Fibroblast of skin of right quadriceps (primary cell): ENCODE data around the gene LRRC4C.
"Not testable (repeated sequence)": the region's sequence is repeated elsewhere in the genome, so short reads cannot be mapped to it uniquely, and the experiment has no call there.

Source experiments
- DNase-seq: peaks from one replicate; pipeline ENCODE4 v3.0.0-alpha.2; 2013

The LRRC4C gene

DNA sequence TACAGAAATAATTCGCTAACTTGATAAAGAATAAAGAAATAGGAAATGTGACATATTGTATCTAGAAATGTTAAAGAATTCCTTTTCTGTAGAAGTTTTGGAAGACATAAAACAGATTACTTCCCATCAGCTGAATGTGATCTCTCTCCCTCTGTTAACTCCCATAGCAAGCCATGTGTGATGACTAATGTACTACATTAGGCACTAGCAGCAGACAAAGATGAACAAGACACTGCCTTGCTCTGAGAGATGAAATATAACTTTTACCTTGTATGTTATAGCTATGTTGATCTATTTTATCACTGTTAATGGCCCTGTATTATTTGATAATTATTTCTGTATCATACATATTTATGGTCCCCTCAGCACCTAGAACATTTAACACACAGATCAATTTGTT lies 817.2 kb downstream of the LRRC4C start:
- no peak for DNase-seq

DNA sequence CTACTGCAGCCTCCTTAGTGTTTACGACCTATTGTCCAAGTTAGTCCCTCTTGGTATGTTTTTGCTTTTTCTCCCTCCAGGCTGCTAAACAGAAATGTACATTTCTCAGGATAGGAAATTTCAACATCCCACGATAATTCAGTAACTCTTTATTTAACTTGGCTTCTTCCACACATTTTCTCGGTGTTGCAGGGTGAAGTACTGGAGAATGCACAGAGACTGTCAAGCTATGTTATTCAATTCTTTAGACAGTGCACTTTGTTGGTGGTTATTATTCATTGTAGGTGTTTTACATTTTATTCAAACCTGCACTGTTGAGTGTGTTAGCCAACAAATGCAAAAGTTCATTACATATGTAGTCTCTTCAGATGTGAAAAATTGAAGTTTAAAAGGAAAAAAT lies 839.8 kb downstream of the LRRC4C start:
- no peak for DNase-seq

DNA sequence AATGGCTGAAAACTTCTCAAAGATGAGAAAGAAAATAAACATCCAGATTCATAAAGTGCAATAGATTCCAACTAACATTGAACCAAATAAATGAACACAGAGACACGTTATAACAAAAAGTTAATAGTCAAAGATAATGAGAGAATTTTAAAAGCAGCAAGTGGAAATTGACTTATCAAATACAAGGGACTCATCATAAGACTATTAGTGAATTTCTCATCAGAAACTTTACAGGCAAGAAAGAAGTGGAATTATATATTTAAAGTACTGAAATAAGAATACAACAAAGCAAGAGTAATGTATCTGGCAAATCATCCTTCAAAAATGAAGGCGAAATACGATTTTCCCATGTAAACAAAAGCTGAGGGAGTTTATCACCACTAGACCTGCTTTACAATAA lies 852.7 kb downstream of the LRRC4C start:
- DNase-seq, result no peak

DNA sequence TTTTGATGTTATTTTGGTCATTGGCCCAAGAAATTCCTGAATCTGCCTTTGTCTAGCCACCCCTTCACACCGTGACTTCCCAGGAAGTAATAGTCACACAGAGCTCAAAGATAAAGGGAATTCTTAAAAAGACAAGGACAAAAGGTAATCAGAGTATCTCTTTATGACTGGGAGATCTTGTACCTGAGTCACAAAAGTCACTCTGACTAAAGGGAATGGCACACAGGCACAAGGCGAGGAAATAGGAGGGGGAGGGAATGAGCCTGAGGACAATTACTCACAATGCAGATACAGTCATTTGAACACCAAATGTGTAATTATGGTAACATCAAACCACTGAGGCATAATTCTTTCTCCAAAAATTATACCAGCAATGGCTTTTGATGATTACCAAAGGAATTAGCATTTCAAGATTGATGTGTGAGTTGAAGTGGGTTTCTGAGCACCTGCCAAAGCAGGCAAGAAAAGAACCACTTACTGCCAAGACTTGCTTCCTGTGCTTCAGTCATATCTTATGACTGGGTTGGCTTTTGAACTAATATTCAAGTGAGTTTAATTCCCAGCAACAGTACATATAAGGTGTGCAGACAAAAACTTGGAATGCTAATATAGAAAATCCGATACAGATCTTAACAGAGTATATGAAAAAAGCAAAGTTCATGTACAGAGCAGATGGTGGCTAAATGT lies 856.4 kb downstream of the LRRC4C start:
- no peak for DNase-seq

DNA sequence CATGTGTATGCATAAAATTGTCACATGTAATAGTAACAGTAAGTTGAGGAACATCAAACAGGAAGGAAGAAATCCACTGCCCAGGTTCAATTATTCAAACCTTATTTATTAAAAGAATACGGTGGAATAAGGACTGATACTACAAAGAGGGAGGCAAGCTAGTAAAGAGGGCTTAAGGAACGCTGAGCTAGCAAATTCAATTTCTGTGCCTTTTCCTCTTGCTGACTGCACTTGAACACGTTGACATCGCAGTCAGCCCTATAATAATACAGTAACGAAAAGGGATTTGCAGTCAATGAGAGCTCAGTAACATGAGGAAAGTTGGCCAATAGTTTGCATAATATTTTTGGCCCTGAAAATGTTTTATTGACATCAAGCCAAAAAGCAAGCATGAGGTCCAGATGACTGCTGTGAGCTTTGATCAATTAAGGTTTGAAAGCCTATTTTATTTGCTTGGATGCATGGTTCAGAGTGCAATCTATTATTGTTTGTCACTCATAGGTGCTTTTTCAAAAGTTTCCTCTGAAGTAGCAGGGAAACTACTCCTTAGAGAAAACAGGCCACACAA lies 861.8 kb downstream of the LRRC4C start:
- DNase-seq, result no peak

DNA sequence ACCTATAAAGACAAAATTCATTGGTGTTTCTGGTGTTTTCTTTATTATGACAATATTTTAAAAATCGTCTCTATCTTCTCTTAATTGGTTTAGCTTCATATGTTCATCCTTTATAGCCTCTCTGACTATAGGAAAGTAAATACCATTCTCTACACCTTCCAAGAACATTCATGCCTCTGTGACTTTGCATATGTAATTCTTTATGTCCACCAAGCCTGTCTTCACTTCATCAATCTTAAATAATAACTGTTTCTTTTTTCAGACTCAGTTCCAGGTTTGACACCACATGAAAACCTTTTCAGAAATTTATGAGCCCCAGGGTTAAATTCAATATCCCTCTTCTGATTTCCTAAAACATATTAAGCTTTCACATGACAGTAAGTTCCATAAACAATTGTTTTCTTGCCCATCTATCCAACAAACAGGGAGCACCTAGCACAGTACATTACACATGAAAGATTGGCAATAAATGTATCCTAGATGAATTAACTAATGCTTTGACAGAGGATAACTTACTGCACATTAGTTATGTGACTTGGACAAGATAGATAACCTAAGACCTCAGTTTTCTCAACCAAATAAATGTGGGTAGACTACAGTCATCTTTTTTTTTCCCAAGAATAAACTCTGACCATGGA lies 886.1 kb downstream of the LRRC4C start:
- DNase-seq, result no peak

DNA sequence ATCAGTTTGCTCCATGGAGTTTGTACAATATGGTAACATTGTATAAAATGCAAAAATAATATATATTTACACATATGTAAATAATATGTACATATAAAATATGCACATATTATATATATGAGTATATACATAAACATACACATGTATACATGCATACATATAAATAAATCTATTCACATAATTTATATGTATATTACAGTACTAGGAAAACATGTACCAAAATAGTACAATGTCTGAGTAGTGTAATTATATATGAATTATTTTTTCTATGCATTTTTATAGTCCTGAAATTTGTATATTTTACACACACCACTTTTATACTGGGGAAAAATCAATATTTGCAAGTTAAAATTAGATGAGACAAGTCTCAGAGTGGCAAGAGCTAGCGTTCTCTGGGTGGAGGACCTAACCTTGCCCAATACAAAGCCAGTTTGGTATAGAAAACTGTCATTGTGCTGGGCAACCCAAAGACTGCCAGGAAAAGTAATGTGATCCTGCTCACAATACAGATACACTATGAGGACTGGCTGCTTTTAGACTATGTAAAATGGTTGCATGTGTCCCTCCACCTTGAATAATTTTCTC lies 889.4 kb downstream of the LRRC4C start:
- DNase-seq, result no peak

DNA sequence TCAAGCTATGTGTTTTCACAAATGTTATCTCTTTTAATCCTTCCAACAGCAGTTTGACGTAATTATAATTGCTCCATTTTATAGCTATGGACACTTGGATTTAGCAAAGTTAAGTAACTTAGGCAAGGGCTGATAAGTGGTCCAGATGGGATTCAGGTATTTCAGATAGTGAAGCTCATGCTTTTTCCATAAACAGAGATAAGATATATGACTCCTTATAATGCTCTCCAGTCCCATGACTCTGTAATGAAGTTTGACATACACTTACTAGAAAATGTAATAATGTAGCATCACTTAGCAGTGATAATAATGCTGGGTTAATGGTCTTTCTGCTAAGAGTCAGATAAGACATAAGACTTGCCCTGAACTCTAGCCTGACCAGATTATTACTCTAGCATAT lies 892.1 kb downstream of the LRRC4C start:
- no peak for DNase-seq

DNA sequence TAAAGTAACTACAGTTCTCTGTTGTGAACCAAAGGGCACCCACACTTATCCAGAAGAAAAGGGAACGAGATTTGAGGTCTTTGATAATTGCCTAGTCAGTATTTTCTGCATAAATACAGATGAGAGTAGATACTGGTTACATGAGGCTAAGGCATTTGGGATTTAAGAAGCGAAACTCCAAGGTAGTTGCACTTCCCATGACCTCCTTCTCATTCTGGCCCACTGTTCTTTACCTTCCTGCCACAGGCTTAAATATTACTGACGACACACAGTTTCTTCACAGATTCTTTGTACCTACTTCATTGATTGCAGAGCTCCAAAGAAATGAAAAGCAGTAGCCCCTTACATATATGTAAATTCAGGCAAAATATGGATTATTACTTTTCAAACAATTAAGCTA lies 915.3 kb downstream of the LRRC4C start:
- no peak for DNase-seq

DNA sequence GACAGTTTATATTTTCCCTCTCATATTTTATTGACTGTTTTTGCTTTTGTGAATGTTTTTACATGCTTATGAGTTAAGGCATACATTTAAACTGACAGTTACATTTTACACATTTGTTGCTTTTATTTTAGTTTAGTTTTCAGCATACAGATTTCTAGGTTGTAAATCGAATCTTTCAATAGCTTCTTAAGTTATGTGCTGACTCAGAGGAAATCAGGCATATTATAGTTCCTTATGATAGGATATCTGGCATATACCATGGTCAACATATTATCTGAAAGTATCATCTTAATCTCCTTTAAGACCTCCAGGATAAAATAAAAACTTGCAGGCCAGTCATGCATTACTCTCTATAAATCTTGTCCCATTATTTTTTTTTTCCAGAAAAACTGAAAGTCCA lies 916.6 kb downstream of the LRRC4C start:
- peak; percentile 3 for DNase-seq

DNA sequence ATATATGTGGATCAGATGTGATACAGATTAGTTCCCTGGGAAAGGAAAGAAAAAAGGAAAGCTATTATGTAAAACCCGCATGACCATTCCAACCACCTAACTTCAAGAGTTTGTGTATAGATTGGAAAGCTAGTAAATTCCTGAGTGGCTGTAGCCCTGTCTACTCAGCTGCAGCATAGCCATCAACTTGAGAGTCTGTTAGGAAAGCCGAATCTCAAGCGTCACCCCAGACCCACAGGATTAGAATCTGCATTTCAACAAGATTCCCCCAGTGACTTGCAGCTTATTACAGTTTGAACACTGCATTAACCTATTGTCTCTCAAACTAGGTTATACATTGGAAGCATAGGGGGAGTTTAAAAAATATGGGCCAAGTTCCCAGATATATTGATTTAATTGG lies 921.7 kb downstream of the LRRC4C start:
- no peak for DNase-seq

DNA sequence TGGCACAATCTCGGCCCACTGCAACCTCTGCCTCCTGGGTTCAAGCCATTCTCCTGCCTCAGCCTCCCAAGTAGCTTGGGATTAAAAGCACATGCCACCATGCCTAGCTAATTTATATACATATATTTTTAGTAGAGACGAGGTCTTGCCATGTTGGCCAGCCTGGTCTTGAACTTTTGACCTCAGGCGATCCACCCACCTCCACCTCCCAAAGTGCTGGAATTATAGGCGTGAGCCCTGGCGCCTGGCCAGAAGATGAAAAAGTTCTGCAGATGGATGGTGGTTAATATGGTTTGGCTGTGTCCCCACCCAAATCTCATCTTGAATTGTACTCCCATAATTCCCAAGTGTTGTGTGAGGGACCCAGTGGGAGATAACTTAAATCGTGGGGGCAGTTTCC lies 937.4 kb downstream of the LRRC4C start:
- DNase-seq, result not testable (repeated sequence)

DNA sequence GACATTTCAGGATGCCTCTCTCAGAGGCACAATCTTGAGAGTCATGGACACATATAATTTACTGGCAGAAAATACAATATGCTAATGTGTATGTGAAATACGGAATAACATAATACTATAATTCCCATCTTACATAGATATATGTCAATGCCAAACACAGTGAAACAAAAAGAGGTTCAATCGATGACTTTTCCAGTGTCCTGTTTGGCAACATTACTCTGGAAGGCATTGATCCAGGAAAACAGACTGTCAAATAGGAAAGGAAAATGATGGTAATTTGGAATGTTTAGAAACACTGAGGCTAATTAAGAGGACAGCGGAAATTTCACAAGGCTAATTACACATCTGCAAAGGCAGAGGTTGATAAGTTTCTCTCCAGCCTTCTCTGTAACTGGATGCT lies 942.3 kb downstream of the LRRC4C start:
- no peak for DNase-seq

DNA sequence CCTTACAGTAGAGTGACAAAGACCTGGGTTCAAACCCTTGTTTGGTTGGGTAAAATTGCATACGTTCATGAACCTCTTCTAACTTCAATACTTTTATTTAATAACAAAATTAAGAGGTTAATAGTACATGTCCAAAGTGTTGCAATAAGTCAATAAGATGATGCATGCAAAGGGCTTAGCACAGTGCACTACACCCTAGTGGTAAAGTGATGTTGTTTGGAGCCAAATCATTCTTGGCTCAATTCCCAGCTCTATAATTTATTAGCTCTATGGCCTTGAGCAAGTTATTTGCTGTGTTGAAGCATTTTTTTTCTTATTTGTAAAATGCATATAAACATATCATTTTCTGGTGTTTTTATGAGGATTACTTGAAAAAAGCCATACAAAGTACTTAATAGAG lies 945.3 kb downstream of the LRRC4C start:
- peak; percentile 54 for DNase-seq

DNA sequence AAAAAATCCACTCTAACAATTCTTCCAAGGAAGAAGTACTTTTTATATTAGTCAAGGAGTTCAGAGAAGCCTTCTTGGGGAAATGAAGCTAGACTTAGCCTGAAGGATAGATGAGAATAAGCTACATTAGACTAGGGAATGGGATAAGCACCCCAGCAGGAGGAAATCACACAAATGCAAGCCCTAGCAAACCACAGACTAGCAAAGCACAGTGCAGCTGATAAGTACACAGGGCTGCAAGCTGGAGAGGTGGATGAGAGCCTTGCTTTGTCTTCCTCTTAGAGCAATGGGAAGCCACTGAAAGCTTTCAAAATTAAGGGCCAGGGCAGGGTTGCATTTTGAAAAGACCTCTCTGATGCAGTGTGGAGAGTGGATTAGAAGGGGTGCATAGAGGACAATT lies 946.2 kb downstream of the LRRC4C start:
- DNase-seq, result no peak

DNA sequence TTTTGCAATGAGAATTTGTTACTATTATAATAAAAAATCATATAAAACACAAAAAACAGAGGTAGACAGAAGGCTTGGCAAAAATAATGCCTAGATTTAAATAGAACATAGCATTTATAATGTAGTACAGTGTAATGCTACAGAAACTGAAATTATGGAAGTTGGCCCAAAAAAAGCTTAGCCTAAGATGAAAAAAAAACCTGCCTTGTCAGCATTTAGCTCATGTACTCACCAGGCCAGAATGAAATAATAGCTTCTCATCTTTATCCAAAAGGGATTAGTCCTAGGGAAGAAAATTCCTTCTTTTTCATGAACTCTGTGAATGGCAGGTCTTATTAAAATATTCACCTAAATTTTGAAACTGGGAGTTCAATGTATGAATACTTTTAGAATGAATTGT lies 951.1 kb downstream of the LRRC4C start:
- no peak for DNase-seq

DNA sequence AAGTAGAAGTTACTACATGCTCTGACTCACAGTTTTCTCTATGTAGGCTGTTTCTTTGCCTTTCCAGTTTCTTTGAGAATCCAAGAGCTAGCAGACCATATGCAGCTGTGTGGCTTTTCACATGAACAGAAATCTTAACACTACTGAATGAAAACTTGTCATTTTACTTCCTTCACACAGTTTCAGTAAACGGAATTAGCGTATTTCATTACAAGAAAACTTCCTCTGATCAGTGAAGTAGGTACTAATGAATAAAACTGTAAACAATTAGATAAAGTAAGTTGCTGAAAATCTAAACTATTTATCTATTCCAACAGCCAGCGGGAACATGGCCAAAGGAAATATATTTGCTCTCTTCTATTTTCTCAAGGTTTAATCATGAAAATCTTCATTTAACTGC lies 953.2 kb downstream of the LRRC4C start:
- DNase-seq, result no peak

DNA sequence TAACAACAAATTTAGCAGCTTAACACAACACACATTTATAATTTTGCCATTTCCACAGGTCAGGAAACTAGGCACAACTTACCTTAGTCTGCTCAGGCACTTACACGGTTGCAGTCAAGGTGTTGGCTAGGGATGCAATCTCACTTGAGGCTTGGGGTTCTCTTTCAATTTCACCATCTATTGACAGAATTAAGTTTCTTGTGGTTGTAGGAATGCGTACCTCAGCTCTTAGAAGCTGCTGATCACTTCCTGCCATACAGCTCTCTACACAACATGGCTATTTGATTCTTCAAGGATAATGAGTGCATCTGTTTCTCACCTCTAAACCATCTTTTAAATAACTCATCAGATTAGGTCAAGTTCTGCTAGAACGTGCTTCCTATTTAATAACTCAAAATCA lies 968.1 kb downstream of the LRRC4C start:
- DNase-seq, result no peak

DNA sequence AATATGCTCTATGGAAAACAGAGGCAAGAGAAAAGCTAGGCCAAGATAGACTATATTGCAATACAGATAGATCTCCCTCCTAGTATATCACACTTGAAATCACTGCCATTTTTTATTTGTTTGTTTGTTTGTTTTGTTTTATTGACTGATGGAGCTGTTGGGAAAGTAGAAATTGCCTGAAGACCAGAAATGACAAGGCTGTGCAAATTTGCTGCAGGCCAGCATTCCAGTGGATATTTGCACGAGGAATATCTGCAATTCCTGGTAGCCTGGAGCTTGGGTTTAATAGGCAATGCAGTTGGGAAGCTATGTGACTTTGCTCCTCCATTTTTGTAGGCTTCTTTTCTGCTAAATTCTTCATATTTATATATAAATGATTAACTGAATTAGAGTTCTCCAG lies 991.7 kb downstream of the LRRC4C start:
- no peak for DNase-seq

DNA sequence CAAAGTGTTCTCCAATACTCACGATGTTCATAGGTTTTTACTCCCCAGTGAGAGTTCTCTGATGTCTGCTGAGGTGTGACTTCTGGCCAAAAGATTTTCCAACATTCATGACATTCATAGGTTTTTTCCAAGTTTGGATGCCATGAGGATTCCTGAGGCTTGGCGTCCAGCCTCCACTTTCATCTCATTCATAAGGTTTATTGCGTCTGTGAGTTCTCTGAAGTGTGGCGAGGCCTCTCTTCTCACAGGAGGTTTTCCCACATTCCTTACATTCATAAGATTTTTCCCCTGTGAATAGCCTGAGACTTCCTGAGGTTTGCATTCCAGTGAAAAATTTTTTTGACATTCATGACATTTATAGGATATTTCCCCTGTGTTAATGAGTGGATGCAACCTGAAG lies 1014.1 kb downstream of the LRRC4C start:
- DNase-seq, result peak; percentile 69

DNA sequence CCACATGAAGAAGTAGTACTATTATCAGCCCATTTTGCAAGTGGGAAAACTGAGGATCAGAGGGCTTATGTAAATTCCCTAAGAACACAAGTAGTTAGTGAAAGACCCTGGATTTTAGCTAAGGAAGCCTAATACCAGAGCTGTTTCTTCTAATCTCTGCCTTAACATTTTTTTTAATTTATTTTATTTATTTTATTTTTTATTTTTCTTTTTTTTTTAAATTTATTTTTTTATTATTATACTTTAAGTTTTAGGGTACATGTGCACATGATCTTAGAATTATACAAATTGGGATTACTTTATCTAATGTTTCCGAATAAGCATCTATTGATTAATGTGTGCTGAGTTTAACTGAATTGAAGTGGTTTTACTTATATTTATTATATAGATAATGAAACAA lies 1015.3 kb downstream of the LRRC4C start:
- no peak for DNase-seq

DNA sequence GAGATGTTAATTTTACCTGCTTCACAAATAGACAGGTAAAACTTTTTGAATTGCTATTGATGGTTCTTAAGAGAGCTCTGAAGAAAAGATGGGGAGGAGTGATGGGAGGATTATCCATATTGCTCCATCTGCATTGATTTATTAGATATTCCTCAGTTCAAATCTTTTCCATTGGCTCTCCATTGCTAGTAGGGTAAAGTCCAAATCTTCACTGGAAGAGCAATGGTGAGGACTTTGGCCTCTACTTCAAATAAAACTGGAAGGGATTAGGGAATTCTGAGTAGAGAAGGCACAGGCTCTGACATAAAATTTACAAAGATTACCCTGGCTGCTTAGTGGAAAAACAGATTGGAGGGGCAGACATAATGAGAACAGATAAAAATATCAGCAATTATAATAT lies 1024.1 kb downstream of the LRRC4C start:
- DNase-seq, result no peak

DNA sequence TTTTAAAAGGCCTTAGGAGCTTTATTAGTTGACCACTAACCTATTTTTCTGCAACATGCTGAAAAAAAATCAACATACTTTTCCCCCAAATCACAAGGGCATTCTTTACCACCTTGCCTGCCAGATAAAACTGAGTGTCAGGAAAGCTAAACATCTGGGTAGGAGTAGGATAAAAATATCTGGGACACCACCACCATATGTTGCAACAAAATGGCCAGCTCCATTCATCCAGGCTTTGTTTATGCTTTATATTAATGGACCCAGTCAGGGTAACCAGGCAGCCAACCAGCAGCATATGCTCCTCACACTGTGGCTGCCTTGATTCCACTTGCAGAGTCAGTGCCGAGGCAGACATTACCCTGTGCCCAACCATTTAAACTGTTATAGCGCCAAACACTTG lies 1024.5 kb downstream of the LRRC4C start:
- no peak for DNase-seq

DNA sequence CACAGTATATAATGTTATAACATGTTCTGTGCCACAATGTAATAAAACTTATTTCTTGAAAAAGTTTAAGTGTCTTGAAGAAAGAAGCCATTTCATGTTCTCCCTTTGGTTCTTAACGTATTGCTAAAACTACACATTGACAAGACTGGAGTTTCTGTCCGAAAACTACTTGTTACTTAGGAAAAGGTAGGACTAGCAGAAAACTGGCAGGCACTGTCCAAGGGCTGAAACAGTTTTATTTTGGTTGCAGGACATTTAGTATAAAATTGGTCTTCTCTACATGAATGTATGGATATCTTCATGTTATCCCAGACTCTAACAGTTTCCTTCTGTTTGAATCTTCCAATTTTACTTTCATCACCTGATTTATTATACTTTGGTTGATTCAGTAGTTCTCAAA lies 1027.1 kb downstream of the LRRC4C start:
- no peak for DNase-seq
